ENCODE data around the gene CELA1.

Gene CELA1
- 0 to 1.2 (median 0.27) reads per million in 3 experiments for total RNA-seq

GRCh38 chr12:51346581-51346980 is at the start of gene CELA1:
Gene CELA1 (minus strand): TSS chr12:51346679. CDS start chr12:51346638, 41 bp downstream.
- DNase-seq: no peak

- DNase-seq: no peak
Observed at GRCh38 chr12:51395283-51396230, 49.1 kb upstream of the CELA1 start.

- DNase-seq: peak; percentile 60
Observed at GRCh38 chr12:51393676-51394545, 47.4 kb upstream of the CELA1 start.

GRCh38 chr12:51392556-51393237 is 46.2 kb upstream of the CELA1 start:
- no peak for DNase-seq

- DNase-seq: peak; percentile 72
Observed at GRCh38 chr12:51391283-51392123, 45.0 kb upstream of the CELA1 start, which contains the start of gene GALNT6. Gene GALNT6 (minus strand): TSS chr12:51391406. CDS start chr12:51379781, 11,625 bp downstream.

- peak; percentile 12 for DNase-seq
Observed at GRCh38 chr12:51390891-51391282, 44.4 kb upstream of the CELA1 start.

GRCh38 chr12:51390457-51390856 is 44.0 kb upstream of the CELA1 start:
- DNase-seq: no peak

- DNase-seq: no peak
Observed at GRCh38 chr12:51389302-51389999, 43.0 kb upstream of the CELA1 start.

GRCh38 chr12:51388846-51389245 is 42.4 kb upstream of the CELA1 start:
- DNase-seq: no peak

GRCh38 chr12:51388069-51388799 is 41.8 kb upstream of the CELA1 start:
- no peak for DNase-seq

- no peak for DNase-seq
Observed at GRCh38 chr12:51386351-51386750, 39.9 kb upstream of the CELA1 start.

- DNase-seq: no peak
Observed at GRCh38 chr12:51383269-51383905, 36.9 kb upstream of the CELA1 start.

GRCh38 chr12:51382173-51382572 is 35.7 kb upstream of the CELA1 start:
- DNase-seq: no peak

- DNase-seq: no peak
Observed at GRCh38 chr12:51381226-51382079, 35.0 kb upstream of the CELA1 start.

GRCh38 chr12:51379571-51379970 is 33.1 kb upstream of the CELA1 start:
- DNase-seq: no peak

GRCh38 chr12:51378749-51379148 is 32.3 kb upstream of the CELA1 start:
- no peak for DNase-seq

GRCh38 chr12:51377099-51377984 is 30.9 kb upstream of the CELA1 start:
- DNase-seq: no peak

- DNase-seq: no peak
Observed at GRCh38 chr12:51374856-51375255, 28.4 kb upstream of the CELA1 start.
